K562 (cell line): ENCODE data around the gene TOP3A. TPM values are rescaled to one million over a fixed set of nuclear protein-coding genes. Genes with fewer than 3 reads are reported as not detected.
"Not testable (repeated sequence)": the region's sequence is repeated elsewhere in the genome, so short reads cannot be mapped to it uniquely, and the experiment has no call there.

Experiments used
- ATAC-seq: fragments of 200-7000 bp; cut with Tn5 transposase; 3 replicates; pipeline ENCODE4 v1.9.1; 2020; ENCODE audit warnings: moderate library complexity
- BruUV-seq: library from RNA; stranded (reverse); fragments of 400-500 nt; replicated peaks from 2 replicates; lab custom pipeline; 2021; lab: Mats Ljungman, UMichigan
- CTCF ChIA-PET: fragments of 300-600 bp; formaldehyde crosslinking; extraction: SDS; loops from one replicate; lab custom pipeline; 2021; ENCODE audit warnings: low intra/inter-chr PET ratio; lab: Yijun Ruan, JAX
- POLR2A ChIA-PET: fragments of 300-600, 350-650 bp; sonication (Branson Sonifier 250); formaldehyde crosslinking; extraction: SDS; loops from one replicate; lab custom pipeline; 2021; ENCODE audit warnings: antibody characterized with exemption, inconsistent platforms; lab: Yijun Ruan, JAX
- DNase-seq, 4 experiments: peaks; one replicate each; pipeline versions ENCODE4 v3.0.0 to v3.0.0-alpha.2; 2011 to 2018; ENCODE audit warnings: low spot score in 3 of 4, mixed read lengths in 3 of 4; ENCODE audit errors: extremely low read depth in 1 of 4
- FAIRE-seq: peaks from 2 replicates; lab custom pipeline; 2011; peaks lifted over from hg19 to GRCh38; lab: Jason Lieb, UNC
- H2AFZ ChIP-seq: 2 replicates; pipeline ENCODE4 v1.6.0; 2011; ENCODE audit warnings: low read depth, low read length, control low read depth, inconsistent platforms
- H3K27ac ChIP-seq: fragments of 200-600 bp; 3 replicates; pipeline ENCODE4 v1.8.0; 2011; ENCODE audit warnings: low read depth, mild to moderate bottlenecking, control low read depth, inconsistent platforms, low read length, moderate library complexity, mixed read lengths; ENCODE audit errors: extremely low read depth
- H3K27me3 ChIP-seq, 2 experiments: fragments of 300-600 bp in 1 of 2; 2 replicates in 1 of 2; 3 replicates in 1 of 2; pipeline versions ENCODE4 v1.6.0 to v1.8.0; 2011; ENCODE audit warnings: inconsistent platforms in 2 of 2, low read length in 2 of 2, mild to moderate bottlenecking in 1 of 2, mixed read lengths in 1 of 2, moderate library complexity in 1 of 2; ENCODE audit not compliant: control insufficient read depth in 2 of 2, insufficient read depth in 2 of 2
- H3K36me3 ChIP-seq: fragments of 300-600 bp; 3 replicates; pipeline ENCODE4 v1.8.0; 2011; ENCODE audit warnings: mild to moderate bottlenecking, low read length, inconsistent platforms; ENCODE audit not compliant: control insufficient read depth, insufficient read depth
- H3K4me1 ChIP-seq, 2 experiments: fragments of 200-600 bp in 1 of 2; replicated peaks in 1 of 2; 2 replicates in 1 of 2; 3 replicates in 1 of 2; pipeline versions ENCODE4 v1.5.1 to v1.8.0; 2011; ENCODE audit warnings: inconsistent platforms in 2 of 2, low read length in 2 of 2, mild to moderate bottlenecking in 1 of 2, mixed read lengths in 1 of 2, moderate library complexity in 1 of 2; ENCODE audit not compliant: control insufficient read depth in 2 of 2, insufficient read depth in 2 of 2
- H3K4me2 ChIP-seq: 2 replicates; pipeline ENCODE4 v1.6.1; 2011; ENCODE audit warnings: low read length, control low read depth, inconsistent platforms, mixed read lengths; ENCODE audit not compliant: insufficient read depth
- H3K4me3 ChIP-seq: fragments of 200-600 bp; sonication (generic), shearing (Covaris generic); 2 replicates; pipeline ENCODE4 v1.5.1; 2016; ENCODE audit warnings: control low read depth, inconsistent platforms
- H3K79me2 ChIP-seq: fragments of 200-600 bp; 3 replicates; pipeline ENCODE4 v1.8.0; 2011; ENCODE audit warnings: low read length, inconsistent platforms; ENCODE audit not compliant: control insufficient read depth, insufficient read depth
- H3K9ac ChIP-seq, 2 experiments: 2 replicates each; pipeline versions ENCODE4 v1.6.0 to v1.6.1; 2011; ENCODE audit warnings: low read depth in 2 of 2, low read length in 2 of 2, control low read depth in 1 of 2, inconsistent platforms in 1 of 2, mild to moderate bottlenecking in 1 of 2, mixed read lengths in 1 of 2; ENCODE audit not compliant: insufficient read depth in 1 of 2
- H3K9me1 ChIP-seq: one replicate; pipeline ENCODE4 v1.6.0; 2011; ENCODE audit warnings: inconsistent platforms, mild to moderate bottlenecking, low read length, moderate library complexity; ENCODE audit not compliant: control insufficient read depth, insufficient read depth
- H3K9me3 ChIP-seq: replicated peaks from 2 replicates; pipeline ENCODE4 v1.5.1; 2011; ENCODE audit warnings: low read depth, low read length, inconsistent platforms; ENCODE audit not compliant: control insufficient read depth, insufficient read depth
- H4K20me1 ChIP-seq: replicated peaks from 2 replicates; pipeline ENCODE4 v1.6.1; 2011; ENCODE audit warnings: low read length, inconsistent platforms, mixed read lengths; ENCODE audit not compliant: control insufficient read depth, insufficient read depth
- ATF6 ChIP-seq: sonication (generic); formaldehyde crosslinking; IDR thresholded peaks from 2 replicates; pipeline ENCODE4 v1.4.0; 2020; ENCODE audit warnings: mild to moderate bottlenecking, missing genetic modification reagents
- E2F5 ChIP-seq: sonication (generic); formaldehyde crosslinking; IDR thresholded peaks from 2 replicates; pipeline ENCODE4 v1.8.0; 2022; ENCODE audit warnings: mild to moderate bottlenecking, missing genetic modification reagents
- MAZ ChIP-seq, 2 experiments: fragments of 450-650 bp in 1 of 2; sonication (generic) in 1 of 2; formaldehyde crosslinking; IDR thresholded peaks in 1 of 2; conservative IDR thresholded peaks in 1 of 2; 2 replicates each; pipeline versions ENCODE4 v1.4.0 to v1.5.0; 2020; ENCODE audit warnings: mild to moderate bottlenecking in 1 of 2, missing genetic modification reagents in 1 of 2
- MCM5 ChIP-seq: fragments of 450-650 bp; IDR thresholded peaks from 2 replicates; pipeline ENCODE4 v1.6.1; 2016; ENCODE audit warnings: low read depth
- PCBP2 ChIP-seq: fragments of 200-400 bp; formaldehyde crosslinking; IDR thresholded peaks from 2 replicates; pipeline ENCODE4 v1.6.1; 2018; ENCODE audit warnings: low read length, low read depth, mild to moderate bottlenecking, moderate library complexity; ENCODE audit not compliant: poor library complexity, severe bottlenecking
- STAT5B ChIP-seq: fragments of 250-450 bp; sonication (Bioruptor Pico); IDR thresholded peaks from 2 replicates; pipeline ENCODE4 v1.8.0; 2021; ENCODE audit warnings: mild to moderate bottlenecking, inconsistent platforms
- ZNF12 ChIP-seq: sonication (generic); formaldehyde crosslinking; IDR thresholded peaks from 2 replicates; pipeline ENCODE4 v1.4.0; 2020; ENCODE audit warnings: mild to moderate bottlenecking, missing genetic modification reagents
- ZNF584 ChIP-seq: fragments of 200-800 bp; sonication (Bioruptor generic); IDR thresholded peaks from 2 replicates; pipeline ENCODE4 v1.6.1; 2016; ENCODE audit warnings: low read depth, mild to moderate bottlenecking, missing genetic modification characterization, missing compliant biosample characterization
- WGBS: fragments of 100-300 bp; shearing (Covaris generic); methylation state at CpG from one replicate; pipeline ENCODE4 v1.1.6; 2016; ENCODE audit warnings: low coverage, mixed read lengths; ENCODE audit not compliant: insufficient coverage; ENCODE audit errors: missing lambda C conversion rate; 5-methylcytosine and 5-hydroxymethylcytosine counted together
- in situ Hi-C: fragments of 300-500 bp; cut with MboI; formaldehyde crosslinking; loops from 4 replicates; pipeline ENCODE4 v1.15.0; 2018; ENCODE audit warnings: inconsistent platforms, mixed read lengths
- intact Hi-C: fragments of 100-400 bp; cut with micrococcal nuclease; formaldehyde crosslinking; loops from 2 replicates; pipeline ENCODE4 v1.14.2; 2022
- polyA plus RNA-seq, 8 experiments: library from polyadenylated mRNA; depleted of rRNA in 4 of 8; stranded (reverse) in 5 of 8; unstranded in 3 of 8; fragments of >200 nt; fragmentation: Nextera tagmentation in 2 of 8; fragmentation: Illumina TruSeq in 1 of 8; extraction: Ambion mirVana in 2 of 8; extraction: Trizol in 1 of 8; gene quantifications; 2 replicates each; pipeline versions ENCODE4 v1.2.1 to v1.2.3, GENCODE V29; 2011 to 2014; ENCODE audit warnings: inconsistent platforms in 1 of 8, missing spikeins in 1 of 8
- total RNA-seq, 7 experiments: library from RNA; depleted of rRNA in 6 of 7; stranded (reverse); fragments of >200 nt in 6 of 7; fragmentation: Illumina TruSeq in 2 of 7; extraction: Trizol in 2 of 7; gene quantifications; 2 replicates each; pipeline versions ENCODE4 v1.2.1 to v1.2.3, GENCODE V29; 2011 to 2021; ENCODE audit warnings: low replicate concordance in 1 of 7

Gene TOP3A
- total and polyA plus RNA-seq, 9 of the 15 experiments (the other 6 are each of a cell fraction or from before 2014, with no cell fraction given), result 5.2 to 49.7 (median 24.7) TPM

GRCh38 chr17:18339933-18340332, 25.1 kb upstream of the TOP3A start:
- H3K9me3 ChIP-seq, result no peaks in the 10 kb centered on the region
- ATAC-seq (no peak), DNase-seq (no peak), FAIRE-seq (no peak)
- no peak overlapping the region for H3K9ac ChIP-seq
- no peaks in the 10 kb centered on the region for H3K9me1 ChIP-seq
- H3K4me3 ChIP-seq, result no peak overlapping the region
- no peaks in the 10 kb centered on the region for H3K79me2 ChIP-seq
- WGBS, result 97% methylated on average over 11 of the region's 13 CpGs
- intact Hi-C loops (no loop called here), in situ Hi-C loops (no loop called here)
- TF ChIP-seq E2F5 (CRISPR knock-in tag) (no peak), MCM5 (no peak), MAZ (CRISPR knock-in tag; conservative IDR thresholded peaks at IDR 0.05 in 1 of 2, IDR thresholded peaks at IDR 0.05 in 1 of 2) (no peak), STAT5B (no peak), PCBP2 (no peak), ATF6 (no peak), ZNF12 (CRISPR knock-in tag) (no peak), ZNF584 (CRISPR knock-in tag) (no peak)
- no peak overlapping the region for H2AFZ ChIP-seq
- H3K36me3 ChIP-seq, result peaks cover 52% of the 10 kb centered on the region; the same call in 2 of the 3 replicates
- POLR2A ChIA-PET, result no interaction called here
- H3K27me3 ChIP-seq, result no peaks in the 10 kb centered on the region
- CTCF ChIA-PET, result no interaction called here
- H4K20me1 ChIP-seq, result no peaks in the 10 kb centered on the region
- H3K4me2 ChIP-seq, result no peak overlapping the region
- no peak overlapping the region for H3K27ac ChIP-seq
- no peaks in the 10 kb centered on the region; a peak in 1 of 5 replicates for H3K4me1 ChIP-seq
- BruUV-seq, result no TSS peak

- H3K9ac ChIP-seq, H2AFZ ChIP-seq, H4K20me1 ChIP-seq, H3K4me3 ChIP-seq, H3K79me2 ChIP-seq, POLR2A ChIA-PET, in situ Hi-C loops, DNase-seq, FAIRE-seq, CTCF ChIA-PET, H3K27me3 ChIP-seq, H3K4me1 ChIP-seq, H3K4me2 ChIP-seq, BruUV-seq, ATAC-seq, intact Hi-C loops, H3K9me3 ChIP-seq, H3K27ac ChIP-seq, H3K9me1 ChIP-seq: not testable (repeated sequence)
- peaks cover 51% of the 10 kb centered on the region; the same call in 2 of the 3 replicates for H3K36me3 ChIP-seq
- WGBS, result no CpG with 5 or more reads among the region's 25 CpGs
Measured at GRCh38 chr17:18338158-18338557, 23.4 kb upstream of the TOP3A start.
